Natural killer cell (primary cell): ENCODE data around the gene SCN1A. TPM values are rescaled to one million over a fixed set of nuclear protein-coding genes. Genes with fewer than 3 reads are reported as not detected.
"Not testable (repeated sequence)": the region's sequence is repeated elsewhere in the genome, so short reads cannot be mapped to it uniquely, and the experiment has no call there.

ENCODE experiments used
- ATAC-seq, 3 donors: fragments of 150-1000 bp in 2 of 3; fragments of 200-7000 bp in 1 of 3; cut with Tn5 transposase; 1 replicate in 1 of 3; 2 replicates in 2 of 3; pipeline ENCODE4 v1.10.0; 2021; ENCODE audit warnings: mild to moderate bottlenecking in 2 of 3, moderate library complexity in 2 of 3
- DNase-seq, 2 donors: peaks; one replicate each; pipeline versions ENCODE4 v3.0.0 to v3.0.0-alpha.2; 2013 to 2021; ENCODE audit warnings: mixed read lengths in 1 of 2
- H3K27ac ChIP-seq: one replicate; pipeline ENCODE4 v1.5.1; 2013; ENCODE audit warnings: mild to moderate bottlenecking, low read length
- H3K27me3 ChIP-seq: one replicate; pipeline ENCODE4 v1.6.1; 2013; ENCODE audit warnings: low read length; ENCODE audit not compliant: control insufficient read depth, insufficient read depth
- H3K36me3 ChIP-seq: one replicate; pipeline ENCODE4 v1.6.1; 2013; ENCODE audit warnings: low read length; ENCODE audit not compliant: control insufficient read depth, insufficient read depth
- H3K4me1 ChIP-seq: one replicate; pipeline ENCODE4 v1.6.1; 2013; ENCODE audit warnings: low read length; ENCODE audit not compliant: control insufficient read depth, insufficient read depth
- H3K4me3 ChIP-seq: one replicate; pipeline ENCODE4 v1.5.1; 2013; ENCODE audit warnings: low read length
- H3K9me3 ChIP-seq: one replicate; pipeline ENCODE4 v1.6.1; 2013; ENCODE audit warnings: low read length; ENCODE audit not compliant: control insufficient read depth, insufficient read depth
- H3K27ac Mint-ChIP-seq, 2 donors: one replicate each; pipeline ENCODE4 v1.8.0; 2022; ENCODE audit warnings: mild to moderate bottlenecking in 2 of 2, mixed read lengths in 2 of 2, moderate library complexity in 1 of 2
- H3K27me3 Mint-ChIP-seq, 2 donors: one replicate each; pipeline ENCODE4 v1.8.0; 2022; ENCODE audit warnings: low read depth in 2 of 2, mixed read lengths in 2 of 2
- H3K36me3 Mint-ChIP-seq: one replicate; pipeline ENCODE4 v1.8.0; 2022; ENCODE audit warnings: mixed read lengths
- H3K4me1 Mint-ChIP-seq, 2 donors: one replicate each; pipeline ENCODE4 v1.8.0; 2022; ENCODE audit warnings: mixed read lengths in 2 of 2
- H3K4me3 Mint-ChIP-seq: one replicate; pipeline ENCODE4 v1.8.0; 2022; ENCODE audit warnings: mild to moderate bottlenecking, moderate library complexity, mixed read lengths
- H3K9me3 Mint-ChIP-seq, 2 donors: one replicate each; pipeline ENCODE4 v1.8.0; 2022; ENCODE audit warnings: mixed read lengths in 2 of 2
- CTCF ChIP-seq: fragments of 200-600 bp; IDR thresholded peaks from one replicate; pipeline ENCODE4 v1.8.0; 2022; ENCODE audit warnings: antibody characterized with exemption
- WGBS: methylation state at CpG from one replicate; pipeline ENCODE4 v1.1.7; 2013; ENCODE audit warnings: missing lambda C conversion rate; ENCODE audit not compliant: insufficient coverage; 5-methylcytosine and 5-hydroxymethylcytosine counted together
- intact Hi-C: fragments of 100-400 bp; cut with micrococcal nuclease; formaldehyde crosslinking; loops from one replicate; pipeline ENCODE4 v1.14.2; 2022
- total RNA-seq, 4 donors: library from RNA; stranded (reverse); fragments of 120-200 nt in 1 of 4; gene quantifications; one replicate each; pipeline versions ENCODE4 v1.2.3 to v1.2.4, GENCODE V29; 2013 to 2022

Gene SCN1A
- total RNA-seq, 3 donors from 2014 or later (not counting 1 experiment from before 2014, with no cell fraction given), result not detected

DNA sequence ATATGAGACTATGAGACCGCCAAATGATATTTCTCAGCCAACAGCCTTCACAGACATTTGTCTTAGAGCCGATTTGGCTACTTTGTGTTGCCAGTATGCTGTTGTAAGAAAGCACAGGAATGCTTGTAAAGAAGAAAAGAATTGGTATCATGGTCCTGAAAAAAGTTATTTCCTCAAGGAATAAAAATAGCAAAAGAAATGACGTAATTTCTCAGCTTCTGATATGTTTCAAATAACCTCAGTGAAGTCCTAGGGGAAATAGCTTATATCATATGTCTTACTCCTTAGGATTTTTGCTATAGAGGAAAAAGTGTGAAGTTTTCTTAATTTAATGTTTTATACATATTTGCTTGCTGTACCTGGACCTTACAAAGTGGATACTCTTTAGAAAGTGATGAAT lies 23.0 kb downstream of the SCN1A start:
- no peaks in the 10 kb centered on the region for H3K27me3 ChIP-seq
- no peak overlapping the region for H3K4me3 ChIP-seq
- H3K9me3 ChIP-seq, result no peaks in the 10 kb centered on the region
- no peak overlapping the region for H3K27ac Mint-ChIP-seq
- 78% methylated on average over 2 of the region's 3 CpGs for WGBS
- DNase-seq (no peak), ATAC-seq (no peak)
- no peak overlapping the region for H3K4me3 Mint-ChIP-seq
- H3K9me3 Mint-ChIP-seq, result no peaks in the 10 kb centered on the region
- H3K36me3 Mint-ChIP-seq, result no peaks in the 10 kb centered on the region
- no peaks in the 10 kb centered on the region for H3K36me3 ChIP-seq
- intact Hi-C loops, result no loop called here
- no peaks in the 10 kb centered on the region for H3K27me3 Mint-ChIP-seq
- TF ChIP-seq CTCF, result no peak
- no peaks in the 10 kb centered on the region for H3K4me1 ChIP-seq
- H3K4me1 Mint-ChIP-seq, result no peaks in the 10 kb centered on the region
- no peak overlapping the region for H3K27ac ChIP-seq

DNA sequence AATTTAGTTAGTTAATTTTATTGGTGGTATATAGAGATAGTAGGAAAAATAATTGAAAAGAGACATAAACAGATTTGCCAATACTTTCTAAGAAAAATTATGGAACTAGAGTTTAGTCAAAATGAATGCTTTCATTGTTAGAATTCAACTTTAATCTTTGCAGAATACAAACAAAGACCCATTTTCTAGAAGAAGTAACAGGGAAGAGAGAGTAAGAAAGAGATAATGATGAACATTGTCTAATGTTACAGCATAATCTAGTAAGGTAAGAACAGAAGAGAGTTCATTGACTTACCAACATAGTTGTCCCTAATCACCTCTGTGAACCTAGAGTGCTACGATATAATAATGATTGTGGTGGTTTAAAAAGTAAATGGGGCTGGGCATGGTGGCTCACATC lies 23.7 kb downstream of the SCN1A start:
- Mint-ChIP-seq H3K27ac (no peak overlapping the region), H3K4me1 (no peaks in the 10 kb centered on the region), H3K9me3 (no peaks in the 10 kb centered on the region), H3K4me3 (no peak overlapping the region), H3K27me3 (no peaks in the 10 kb centered on the region), H3K36me3 (no peaks in the 10 kb centered on the region)
- H3K27ac ChIP-seq, result no peak overlapping the region
- H3K27me3 ChIP-seq, result no peaks in the 10 kb centered on the region
- TF ChIP-seq CTCF, result no peak
- no peaks in the 10 kb centered on the region for H3K36me3 ChIP-seq
- H3K4me1 ChIP-seq, result no peaks in the 10 kb centered on the region
- DNase-seq (no peak), ATAC-seq (no peak)
- 83% methylated on average over 1 of the region's 1 CpG for WGBS
- no peak overlapping the region for H3K4me3 ChIP-seq
- no peaks in the 10 kb centered on the region for H3K9me3 ChIP-seq
- intact Hi-C loops, result no loop called here

- WGBS, result 96% methylated on average over 3 of the region's 7 CpGs
- H3K4me3 Mint-ChIP-seq, H3K4me1 Mint-ChIP-seq, H3K27me3 Mint-ChIP-seq, intact Hi-C loops, H3K4me1 ChIP-seq, H3K27ac ChIP-seq, H3K4me3 ChIP-seq, H3K36me3 Mint-ChIP-seq, H3K9me3 ChIP-seq, DNase-seq, H3K27ac Mint-ChIP-seq, ATAC-seq, H3K27me3 ChIP-seq, H3K36me3 ChIP-seq, H3K9me3 Mint-ChIP-seq: not testable (repeated sequence)
Measured at GRCh38 chr2:166103277-166103676, 24.5 kb downstream of the SCN1A start.

- H3K9me3 ChIP-seq, result no peaks in the 10 kb centered on the region
- Mint-ChIP-seq H3K4me1 (no peaks in the 10 kb centered on the region), H3K9me3 (no peaks in the 10 kb centered on the region), H3K4me3 (no peak overlapping the region), H3K27me3 (no peaks in the 10 kb centered on the region), H3K27ac (no peak overlapping the region), H3K36me3 (no peaks in the 10 kb centered on the region)
- intact Hi-C loops, result no loop called here
- TF ChIP-seq CTCF, result no peak
- no peaks in the 10 kb centered on the region for H3K36me3 ChIP-seq
- ATAC-seq (no peak), DNase-seq (no peak)
- H3K4me1 ChIP-seq, result no peaks in the 10 kb centered on the region
- 100% methylated on average over 1 of the region's 1 CpG for WGBS
- no peaks in the 10 kb centered on the region for H3K27me3 ChIP-seq
- H3K27ac ChIP-seq, result no peak overlapping the region
- H3K4me3 ChIP-seq, result no peak overlapping the region
Measured at GRCh38 chr2:166094325-166094724, 33.5 kb downstream of the SCN1A start.
